ENCODE results near the gene MPPED1.

MPPED1 gene

DNA sequence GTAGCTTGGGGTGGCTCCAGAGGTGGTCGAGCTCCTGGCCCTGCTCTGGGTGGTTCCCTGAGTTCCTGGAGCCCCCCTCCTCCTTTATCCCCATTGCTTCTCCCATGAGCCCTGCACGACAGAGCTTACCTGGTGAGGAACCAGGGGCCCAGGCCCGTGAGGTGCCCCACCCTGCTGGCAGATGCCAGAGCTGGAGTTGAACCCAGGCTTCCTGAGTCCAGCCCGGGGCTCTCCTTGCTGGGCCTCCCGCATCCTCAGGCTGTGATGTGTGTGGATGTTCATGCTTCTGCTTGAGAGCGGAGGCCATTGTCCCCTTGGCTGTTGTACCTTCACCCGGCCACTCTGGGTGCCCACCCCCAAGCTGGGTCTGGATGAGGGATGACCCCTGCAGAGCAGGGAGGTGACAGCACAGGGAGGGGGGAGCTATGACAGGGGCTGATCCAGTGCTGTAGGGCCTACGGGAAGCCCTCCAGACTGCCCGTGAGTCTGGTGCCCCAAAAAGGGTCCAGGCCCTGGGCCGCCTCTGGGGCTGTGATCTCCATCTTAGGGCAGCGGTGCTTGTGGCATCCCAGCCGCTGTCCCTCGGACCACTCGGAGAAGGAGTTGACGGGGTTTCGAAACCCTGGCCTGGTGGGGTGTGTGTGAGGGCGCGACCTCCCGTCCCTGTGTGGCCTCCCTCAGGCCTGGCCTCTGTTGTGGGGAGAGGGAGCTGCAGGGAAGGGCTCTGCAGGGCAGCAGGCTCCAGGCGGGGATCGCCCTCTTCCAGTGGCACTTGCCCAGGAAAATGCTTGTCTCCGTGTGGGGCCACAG, 14.4 kb downstream of the MPPED1 start:
- DNase-seq (ENCODE audit: extremely low read depth, low read depth) = no peak
- TF ChIP-seq, protein P1, sequence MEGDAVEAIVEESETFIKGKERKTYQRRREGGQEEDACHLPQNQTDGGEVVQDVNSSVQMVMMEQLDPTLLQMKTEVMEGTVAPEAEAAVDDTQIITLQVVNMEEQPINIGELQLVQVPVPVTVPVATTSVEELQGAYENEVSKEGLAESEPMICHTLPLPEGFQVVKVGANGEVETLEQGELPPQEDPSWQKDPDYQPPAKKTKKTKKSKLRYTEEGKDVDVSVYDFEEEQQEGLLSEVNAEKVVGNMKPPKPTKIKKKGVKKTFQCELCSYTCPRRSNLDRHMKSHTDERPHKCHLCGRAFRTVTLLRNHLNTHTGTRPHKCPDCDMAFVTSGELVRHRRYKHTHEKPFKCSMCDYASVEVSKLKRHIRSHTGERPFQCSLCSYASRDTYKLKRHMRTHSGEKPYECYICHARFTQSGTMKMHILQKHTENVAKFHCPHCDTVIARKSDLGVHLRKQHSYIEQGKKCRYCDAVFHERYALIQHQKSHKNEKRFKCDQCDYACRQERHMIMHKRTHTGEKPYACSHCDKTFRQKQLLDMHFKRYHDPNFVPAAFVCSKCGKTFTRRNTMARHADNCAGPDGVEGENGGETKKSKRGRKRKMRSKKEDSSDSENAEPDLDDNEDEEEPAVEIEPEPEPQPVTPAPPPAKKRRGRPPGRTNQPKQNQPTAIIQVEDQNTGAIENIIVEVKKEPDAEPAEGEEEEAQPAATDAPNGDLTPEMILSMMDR (IDR thresholded peaks at IDR 0.05; ENCODE audit: low read depth, low read length) = no peak

DNA sequence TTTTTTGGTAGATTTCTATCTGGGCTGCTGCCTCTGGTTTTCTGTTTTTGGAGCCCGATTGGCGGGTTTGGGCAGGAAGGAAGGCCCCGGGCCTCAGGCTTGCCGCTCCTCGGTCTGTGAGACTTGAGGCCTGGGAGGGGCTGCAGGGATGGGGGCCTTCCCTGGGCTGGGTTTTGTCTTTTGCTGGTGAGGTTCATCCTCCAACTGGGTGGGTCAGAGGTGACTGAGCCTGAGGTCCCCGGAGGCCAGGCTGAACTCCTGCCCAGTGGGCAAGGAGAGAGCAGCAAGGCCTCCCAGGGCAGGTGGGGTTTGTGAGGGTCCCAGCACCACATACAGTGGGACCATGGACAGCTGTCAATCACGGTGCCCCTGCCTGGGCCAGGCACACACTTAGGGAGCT, 15.0 kb downstream of the MPPED1 start:
- TF ChIP-seq, protein P1 (IDR thresholded peaks at IDR 0.05; ENCODE audit: low read depth, low read length) = no peak
- no peak for DNase-seq (ENCODE audit: extremely low read depth, low read depth)

DNA sequence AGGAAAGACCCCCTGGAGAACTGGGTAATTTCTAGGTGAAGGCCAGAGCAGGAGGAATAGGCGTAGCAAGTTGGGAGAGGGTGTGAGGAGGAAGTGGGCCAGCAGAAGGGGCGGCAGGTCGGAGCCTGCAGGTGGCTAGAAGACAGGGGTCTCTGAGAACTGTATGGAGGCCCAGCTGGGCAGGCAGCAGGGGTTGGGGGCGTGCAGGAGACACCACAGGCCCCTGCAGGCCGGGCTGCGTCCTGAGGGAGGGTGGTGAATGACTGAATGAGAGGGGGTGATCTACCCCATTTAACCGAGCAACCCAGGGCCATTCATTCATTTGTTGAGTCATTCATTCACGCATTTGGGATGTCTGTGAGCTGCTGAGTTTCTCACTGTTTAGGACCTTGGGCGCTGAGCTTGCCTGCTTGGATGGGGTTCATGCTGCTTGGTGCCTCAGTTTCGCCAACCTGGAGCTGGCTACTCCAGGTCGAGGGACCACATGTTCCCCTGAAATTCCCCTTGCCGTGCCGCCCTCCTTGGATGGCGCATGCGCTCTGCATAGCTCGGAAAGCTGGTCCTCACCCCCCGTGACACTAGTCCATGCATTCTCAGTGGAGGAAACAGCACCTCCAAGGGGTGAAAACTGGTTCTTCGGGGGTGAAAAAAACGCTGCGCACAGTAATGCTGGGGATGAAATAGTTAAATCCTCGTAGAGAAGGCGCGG, 15.6 kb downstream of the MPPED1 start:
- TF ChIP-seq, protein P1 (IDR thresholded peaks at IDR 0.05; ENCODE audit: low read depth, low read length) = no peak
- DNase-seq (ENCODE audit: extremely low read depth, low read depth) = no peak

DNA sequence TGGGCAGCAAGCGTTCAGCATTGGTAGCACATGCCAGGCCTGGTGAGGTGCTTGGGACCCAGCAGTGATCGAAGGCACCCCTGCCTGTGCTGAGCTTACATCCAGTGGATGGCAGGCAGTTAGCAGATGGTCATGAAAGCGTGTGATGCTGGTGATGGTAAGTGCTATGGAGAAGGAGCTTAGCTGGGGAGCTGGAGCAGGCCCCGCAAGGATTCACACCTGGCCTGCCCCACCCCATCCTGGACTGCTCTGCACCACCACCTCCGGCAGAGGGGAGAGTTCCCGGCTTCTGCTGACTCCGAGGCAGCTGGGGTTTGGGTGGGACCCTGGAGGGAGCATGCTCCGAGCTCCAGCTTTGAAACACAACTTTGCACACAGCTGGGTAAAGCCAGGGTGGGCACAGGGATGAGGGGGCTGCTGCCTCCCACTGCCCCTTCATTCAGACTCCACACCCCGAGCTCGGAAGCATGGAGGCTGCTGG, 16.2 kb downstream of the MPPED1 start:
- no peak for DNase-seq (ENCODE audit: extremely low read depth, low read depth)
- TF ChIP-seq, protein P1 (IDR thresholded peaks at IDR 0.05; ENCODE audit: low read depth, low read length) = no peak

DNA sequence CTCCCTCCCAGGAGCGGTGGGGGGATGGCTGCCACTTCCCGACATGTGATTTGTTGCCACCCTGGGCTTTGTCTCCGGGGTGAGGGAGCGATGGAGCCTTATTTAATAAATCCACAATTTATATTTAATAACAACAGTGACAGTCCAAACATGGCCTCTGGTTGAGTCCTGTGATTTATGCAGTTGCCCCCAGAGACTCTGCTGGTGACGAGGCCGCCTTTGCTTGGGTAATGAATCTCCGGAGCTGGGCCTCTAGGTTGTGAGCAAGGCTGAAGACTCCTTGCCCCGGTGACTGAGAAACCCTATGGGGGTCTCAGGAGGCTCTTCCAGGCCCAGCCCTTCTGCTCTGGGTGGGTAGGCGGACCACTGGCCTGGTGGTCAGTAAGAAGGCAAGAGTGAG, 16.7 kb downstream of the MPPED1 start:
- TF ChIP-seq, protein P1 (IDR thresholded peaks at IDR 0.05; ENCODE audit: low read depth, low read length) = no peak
- no peak for DNase-seq (ENCODE audit: extremely low read depth, low read depth)

DNA sequence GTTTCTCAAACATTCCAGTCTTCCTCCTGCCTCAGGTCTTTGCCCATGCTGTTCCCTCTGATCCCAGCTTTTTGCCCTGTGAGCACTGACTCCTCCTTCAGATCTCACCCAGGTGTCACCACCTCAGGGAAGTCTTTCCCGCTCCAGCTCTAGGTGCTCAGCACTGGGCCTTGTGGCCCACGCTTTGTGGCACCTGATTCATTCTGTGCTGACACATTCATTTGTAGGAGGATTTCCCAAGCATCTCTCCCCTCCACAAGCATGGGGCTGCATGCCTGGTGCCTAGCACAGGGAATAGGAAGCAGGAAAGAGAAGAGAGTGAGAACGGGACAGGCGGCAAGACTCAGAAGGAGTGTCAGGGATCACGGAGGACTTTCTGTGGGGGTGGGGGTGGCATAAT, 17.6 kb downstream of the MPPED1 start:
- TF ChIP-seq, protein P1 (IDR thresholded peaks at IDR 0.05; ENCODE audit: low read depth, low read length) = no peak
- no peak for DNase-seq (ENCODE audit: extremely low read depth, low read depth)
